ENCODE data around the gene DYDC2.
"Not testable (repeated sequence)": the region's sequence is repeated elsewhere in the genome, so short reads cannot be mapped to it uniquely, and the experiment has no call there.

Gene DYDC2

DNA sequence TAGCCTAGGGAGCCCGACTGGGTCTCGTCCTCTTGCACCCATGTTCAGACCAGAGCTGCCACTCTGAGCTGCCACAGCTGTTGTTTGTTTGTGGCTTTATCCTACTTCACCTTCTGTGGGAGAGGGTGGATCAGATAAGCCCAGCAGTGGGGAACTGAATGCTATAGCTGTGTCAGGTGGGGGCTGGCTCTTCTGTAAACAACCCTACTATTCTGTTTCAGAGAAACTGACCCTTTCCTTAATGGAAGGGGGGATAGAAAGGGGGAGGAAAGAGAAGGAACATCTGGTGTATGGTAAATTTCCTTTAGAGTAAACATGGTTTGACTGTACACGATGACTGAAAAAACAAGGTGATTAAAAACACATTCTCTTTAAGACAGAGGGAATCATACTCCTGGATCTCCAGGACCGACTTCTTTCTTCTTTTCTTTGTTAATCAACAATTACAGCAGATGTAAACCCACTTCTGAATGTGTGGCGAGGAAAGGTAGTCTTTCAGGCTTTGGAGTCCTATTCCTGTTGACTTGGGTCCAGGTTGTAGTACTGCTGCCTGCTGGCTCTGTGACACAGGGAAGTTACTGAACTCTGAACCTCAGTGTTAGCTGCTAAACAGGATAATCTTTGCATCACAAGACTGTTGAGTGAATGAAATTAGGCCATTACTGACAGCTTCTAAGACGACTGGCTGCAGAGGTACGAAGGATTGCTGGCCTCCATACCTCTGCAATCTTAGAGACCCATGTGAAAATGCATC is 57.7 kb downstream of the DYDC2 start:
- no peak for DNase-seq

- DNase-seq, result no peak
These were observed 59.3 kb downstream of the DYDC2 start for GRCh38 chr10:80415734-80416478.

GRCh38 chr10:80416479-80417098 is 60.0 kb downstream of the DYDC2 start:
- DNase-seq, result no peak

DNA sequence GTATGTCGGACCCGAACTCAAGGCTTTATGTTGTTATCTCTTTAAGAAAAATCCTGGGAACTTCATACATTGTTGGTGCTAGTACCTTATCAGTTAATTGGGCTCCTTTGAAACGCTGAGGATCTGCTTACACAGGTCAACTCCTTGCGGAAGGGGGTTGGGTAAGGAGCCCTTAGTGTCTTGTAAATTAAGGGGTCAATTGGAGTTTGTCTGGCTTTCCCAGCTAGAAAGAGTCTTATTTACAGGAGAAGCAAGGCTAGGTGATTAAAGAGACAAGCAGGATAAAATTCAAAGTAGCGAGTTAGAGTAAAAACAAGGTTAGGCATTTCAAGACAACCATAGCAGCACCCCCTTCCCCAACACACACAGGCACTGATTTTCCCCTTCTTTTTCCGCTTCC is 60.7 kb downstream of the DYDC2 start:
- not testable (repeated sequence) for DNase-seq

Data from fibroblast of skin of back (primary cell).